ENCODE data around the gene SYNGR4.
"Not testable (repeated sequence)": the region's sequence is repeated elsewhere in the genome, so short reads cannot be mapped to it uniquely, and the experiment has no call there.

SYNGR4 gene

DNA sequence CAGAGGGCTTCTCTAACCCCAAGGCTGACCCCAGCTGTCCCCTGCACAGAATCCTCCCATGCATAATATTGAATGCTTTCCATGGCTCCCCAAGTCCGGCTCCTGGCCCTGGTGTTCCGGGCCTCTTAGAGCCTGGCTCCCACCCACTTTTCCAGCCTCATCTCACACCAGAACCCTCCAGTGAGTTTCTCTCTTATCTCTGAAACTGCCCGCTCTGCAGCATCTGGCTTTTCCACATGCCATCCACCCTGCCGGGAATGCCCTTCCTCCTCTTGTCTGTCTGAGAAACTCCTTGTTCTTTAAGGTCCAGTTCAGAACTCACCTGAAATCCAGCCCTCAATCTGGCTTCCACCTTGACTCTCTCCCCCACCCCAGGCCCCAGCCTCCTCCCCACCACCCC lies 6.8 kb downstream of the SYNGR4 start:
- H3K27me3 ChIP-seq (ENCODE audit: control insufficient read depth in 1 of 2, insufficient read depth in 2 of 2, low read length in 2 of 2), result no peaks in the 10 kb centered on the region
- no peak overlapping the region for H3K27ac ChIP-seq (ENCODE audit: low read depth, low read length)
- peaks cover 20 to 21% of the 10 kb centered on the region in 2 donors for H3K4me1 ChIP-seq (ENCODE audit: control insufficient read depth in 1 of 2, insufficient read depth in 2 of 2, low read length in 2 of 2)
- H3K9ac ChIP-seq (ENCODE audit: low read depth in 1 of 2, low read length in 2 of 2), result no peak overlapping the region
- H3K9me3 ChIP-seq (ENCODE audit: control insufficient read depth in 1 of 2, low read length in 2 of 2), result no peaks in the 10 kb centered on the region
- no peaks in the 10 kb centered on the region for H3K36me3 ChIP-seq (ENCODE audit: control insufficient read depth in 1 of 2, insufficient read depth in 2 of 2, low read length in 2 of 2)
- no peak overlapping the region for H3K4me3 ChIP-seq (ENCODE audit: low read depth in 1 of 2, low read length in 2 of 2)

DNA sequence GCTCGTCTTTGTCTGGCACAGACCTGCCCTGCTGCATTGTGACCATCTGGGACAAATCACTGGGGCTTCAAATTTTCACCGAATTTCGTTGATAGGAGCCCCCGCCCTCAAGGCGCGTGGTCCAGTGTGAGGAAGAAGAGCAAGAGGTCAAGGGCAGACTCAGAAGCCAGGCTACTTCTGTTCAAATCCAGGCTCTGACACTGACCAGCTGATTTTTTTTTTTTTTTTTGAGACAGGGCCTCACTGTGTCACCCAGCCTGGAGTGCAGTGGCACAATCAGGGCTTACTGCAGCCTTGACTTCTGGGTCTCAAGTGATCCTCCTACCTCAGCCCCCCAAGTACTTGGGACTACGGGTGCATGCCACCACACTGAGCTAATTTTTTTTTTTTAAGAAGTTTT lies 7.2 kb downstream of the SYNGR4 start:
- no peaks in the 10 kb centered on the region for H3K9me3 ChIP-seq (ENCODE audit: control insufficient read depth in 1 of 2, low read length in 2 of 2)
- H3K27ac ChIP-seq (ENCODE audit: low read depth, low read length), result no peak overlapping the region
- H3K4me3 ChIP-seq (ENCODE audit: low read depth in 1 of 2, low read length in 2 of 2), result no peak overlapping the region
- no peaks in the 10 kb centered on the region for H3K27me3 ChIP-seq (ENCODE audit: control insufficient read depth in 1 of 2, insufficient read depth in 2 of 2, low read length in 2 of 2)
- peaks cover 20 to 21% of the 10 kb centered on the region in 2 donors for H3K4me1 ChIP-seq (ENCODE audit: control insufficient read depth in 1 of 2, insufficient read depth in 2 of 2, low read length in 2 of 2)
- no peak overlapping the region for H3K9ac ChIP-seq (ENCODE audit: low read depth in 1 of 2, low read length in 2 of 2)
- H3K36me3 ChIP-seq (ENCODE audit: control insufficient read depth in 1 of 2, insufficient read depth in 2 of 2, low read length in 2 of 2), result no peaks in the 10 kb centered on the region

DNA sequence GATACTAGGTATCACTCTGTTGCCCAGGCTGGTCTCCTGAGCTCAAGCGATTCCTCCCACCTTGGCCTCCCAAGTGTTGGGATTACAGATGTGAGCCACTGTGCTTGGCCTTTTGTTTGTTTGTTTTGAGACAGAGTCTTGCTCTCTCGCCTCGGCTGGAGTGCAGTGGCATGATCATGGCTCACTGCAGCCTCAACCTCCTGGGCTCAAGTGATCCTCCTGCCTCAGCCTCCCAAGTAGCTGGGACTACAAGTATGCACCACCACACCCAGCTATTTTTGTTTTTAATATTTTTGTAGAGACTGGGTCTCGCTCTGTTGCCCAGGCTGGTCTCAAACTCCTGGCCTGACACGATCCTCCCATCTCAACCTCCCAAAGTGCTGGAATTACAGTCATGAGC lies 7.6 kb downstream of the SYNGR4 start:
- H3K9me3 ChIP-seq (ENCODE audit: control insufficient read depth in 1 of 2, low read length in 2 of 2); H3K27me3 ChIP-seq (ENCODE audit: control insufficient read depth in 1 of 2, insufficient read depth in 2 of 2, low read length in 2 of 2); H3K27ac ChIP-seq (ENCODE audit: low read depth, low read length): not testable (repeated sequence)

DNA sequence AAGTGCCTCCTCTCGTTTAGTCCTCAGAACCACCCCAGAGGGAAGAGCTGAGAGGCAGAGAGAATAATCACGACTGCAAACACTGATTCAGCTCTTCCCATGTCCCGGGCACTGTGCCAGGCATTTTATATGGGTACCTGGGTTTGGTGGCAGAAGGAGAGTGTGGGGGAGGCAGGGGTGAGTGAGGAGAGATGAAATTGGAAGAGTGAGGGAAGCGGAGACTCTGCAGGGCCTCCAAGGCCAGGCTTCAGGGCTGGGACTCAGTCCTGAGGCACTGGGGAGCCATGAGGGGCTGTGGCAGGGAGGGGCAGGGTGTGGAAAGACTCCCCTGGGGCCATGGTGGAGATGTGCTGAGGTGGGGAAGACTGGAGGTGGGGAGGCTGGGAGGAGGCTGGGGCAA lies 8.7 kb downstream of the SYNGR4 start:
- H3K36me3 ChIP-seq (ENCODE audit: control insufficient read depth in 1 of 2, insufficient read depth in 2 of 2, low read length in 2 of 2), result no peaks in the 10 kb centered on the region
- no peak overlapping the region for H3K9ac ChIP-seq (ENCODE audit: low read depth in 1 of 2, low read length in 2 of 2)
- no peaks in the 10 kb centered on the region for H3K9me3 ChIP-seq (ENCODE audit: control insufficient read depth in 1 of 2, low read length in 2 of 2)
- H3K4me3 ChIP-seq (ENCODE audit: low read depth in 1 of 2, low read length in 2 of 2), result no peak overlapping the region
- H3K27ac ChIP-seq (ENCODE audit: low read depth, low read length), result no peak overlapping the region
- peaks cover 14% of the 10 kb centered on the region in 2 donors for H3K4me1 ChIP-seq (ENCODE audit: control insufficient read depth in 1 of 2, insufficient read depth in 2 of 2, low read length in 2 of 2)
- H3K27me3 ChIP-seq (ENCODE audit: control insufficient read depth in 1 of 2, insufficient read depth in 2 of 2, low read length in 2 of 2), result no peaks in the 10 kb centered on the region

More for the DNA sequence above, 7.6 kb downstream of the SYNGR4 start:
- peaks cover 20 to 21% of the 10 kb centered on the region in 2 donors for H3K4me1 ChIP-seq (ENCODE audit: control insufficient read depth in 1 of 2, insufficient read depth in 2 of 2, low read length in 2 of 2)
- not testable (repeated sequence) for H3K9ac ChIP-seq (ENCODE audit: low read depth in 1 of 2, low read length in 2 of 2); H3K4me3 ChIP-seq (ENCODE audit: low read depth in 1 of 2, low read length in 2 of 2); H3K36me3 ChIP-seq (ENCODE audit: control insufficient read depth in 1 of 2, insufficient read depth in 2 of 2, low read length in 2 of 2)

DNA sequence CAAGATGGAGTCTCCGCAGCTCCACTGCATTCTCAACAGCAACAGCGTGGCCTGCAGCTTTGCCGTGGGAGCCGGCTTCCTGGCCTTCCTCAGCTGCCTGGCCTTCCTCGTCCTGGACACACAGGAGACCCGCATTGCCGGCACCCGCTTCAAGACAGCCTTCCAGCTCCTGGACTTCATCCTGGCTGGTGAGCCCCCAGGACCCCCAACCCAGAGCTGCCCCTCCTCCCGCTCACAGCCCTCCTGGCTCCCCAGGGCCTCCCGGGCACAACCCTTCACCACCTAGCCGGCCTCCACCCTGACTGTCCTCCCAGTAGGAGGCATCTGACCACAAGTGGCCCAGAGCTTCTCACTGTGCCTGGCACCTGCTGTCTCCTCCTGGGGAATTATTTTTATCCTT lies 9.4 kb downstream of the SYNGR4 start:
- Histone ChIP-seq H3K4me3 (ENCODE audit: low read depth in 1 of 2, low read length in 2 of 2) (no peak overlapping the region), H3K4me1 (ENCODE audit: control insufficient read depth in 1 of 2, insufficient read depth in 2 of 2, low read length in 2 of 2) (peaks cover 7% of the 10 kb centered on the region in 2 donors), H3K9ac (ENCODE audit: low read depth in 1 of 2, low read length in 2 of 2) (no peak overlapping the region), H3K27ac (ENCODE audit: low read depth, low read length) (no peak overlapping the region), H3K27me3 (ENCODE audit: control insufficient read depth in 1 of 2, insufficient read depth in 2 of 2, low read length in 2 of 2) (no peaks in the 10 kb centered on the region), H3K9me3 (ENCODE audit: control insufficient read depth in 1 of 2, low read length in 2 of 2) (no peaks in the 10 kb centered on the region), H3K36me3 (ENCODE audit: control insufficient read depth in 1 of 2, insufficient read depth in 2 of 2, low read length in 2 of 2) (no peaks in the 10 kb centered on the region)

DNA sequence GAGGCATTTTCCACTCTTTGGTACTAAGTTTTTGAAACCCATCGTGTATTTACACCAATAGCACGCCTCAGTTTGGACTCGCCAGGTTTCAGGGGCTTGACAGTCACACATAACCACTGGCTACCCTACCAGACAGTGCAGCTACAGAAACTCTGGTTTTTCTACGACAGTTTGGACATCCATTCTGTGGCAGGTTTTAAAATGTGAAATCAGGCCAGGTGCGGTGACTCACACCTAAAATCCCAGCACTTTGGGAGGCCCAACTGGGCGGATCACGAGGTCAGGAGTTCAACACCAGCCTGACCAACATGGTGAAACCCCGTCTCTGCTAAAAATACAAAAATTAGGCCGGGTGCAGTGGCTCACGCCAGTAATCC lies 14.0 kb downstream of the SYNGR4 start:
- peaks cover 0 to 3% of the 10 kb centered on the region in 2 donors for H3K4me1 ChIP-seq (ENCODE audit: control insufficient read depth in 1 of 2, insufficient read depth in 2 of 2, low read length in 2 of 2)
- no peaks in the 10 kb centered on the region for H3K9me3 ChIP-seq (ENCODE audit: control insufficient read depth in 1 of 2, low read length in 2 of 2)
- no peak overlapping the region for H3K9ac ChIP-seq (ENCODE audit: low read depth in 1 of 2, low read length in 2 of 2)
- no peak overlapping the region for H3K27ac ChIP-seq (ENCODE audit: low read depth, low read length)
- no peaks in the 10 kb centered on the region for H3K27me3 ChIP-seq (ENCODE audit: control insufficient read depth in 1 of 2, insufficient read depth in 2 of 2, low read length in 2 of 2)
- H3K36me3 ChIP-seq (ENCODE audit: control insufficient read depth in 1 of 2, insufficient read depth in 2 of 2, low read length in 2 of 2), result peaks cover 2 to 8% of the 10 kb centered on the region in 2 donors
- H3K4me3 ChIP-seq (ENCODE audit: low read depth in 1 of 2, low read length in 2 of 2), result no peak overlapping the region

DNA sequence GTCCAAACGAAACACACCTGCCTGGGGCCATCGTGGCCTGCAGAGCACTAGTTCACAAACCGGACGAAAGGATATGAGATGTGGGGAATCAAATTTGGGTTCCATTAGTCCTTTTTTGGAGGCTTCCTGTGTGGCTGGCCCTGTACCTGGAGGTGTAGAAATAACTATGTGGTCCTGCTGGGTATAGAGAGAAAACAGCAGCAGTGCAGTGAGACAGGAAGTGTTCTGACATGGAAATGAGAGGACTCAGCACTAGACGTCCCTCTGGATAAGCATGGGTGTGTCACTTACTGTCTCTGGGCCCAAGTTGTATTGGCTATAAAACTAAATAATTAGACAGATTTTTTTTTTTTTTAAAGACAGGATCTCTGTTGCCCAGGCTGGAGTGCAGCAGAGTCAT lies 14.9 kb downstream of the SYNGR4 start:
- H3K27me3 ChIP-seq (ENCODE audit: control insufficient read depth in 1 of 2, insufficient read depth in 2 of 2, low read length in 2 of 2), result no peaks in the 10 kb centered on the region

DNA sequence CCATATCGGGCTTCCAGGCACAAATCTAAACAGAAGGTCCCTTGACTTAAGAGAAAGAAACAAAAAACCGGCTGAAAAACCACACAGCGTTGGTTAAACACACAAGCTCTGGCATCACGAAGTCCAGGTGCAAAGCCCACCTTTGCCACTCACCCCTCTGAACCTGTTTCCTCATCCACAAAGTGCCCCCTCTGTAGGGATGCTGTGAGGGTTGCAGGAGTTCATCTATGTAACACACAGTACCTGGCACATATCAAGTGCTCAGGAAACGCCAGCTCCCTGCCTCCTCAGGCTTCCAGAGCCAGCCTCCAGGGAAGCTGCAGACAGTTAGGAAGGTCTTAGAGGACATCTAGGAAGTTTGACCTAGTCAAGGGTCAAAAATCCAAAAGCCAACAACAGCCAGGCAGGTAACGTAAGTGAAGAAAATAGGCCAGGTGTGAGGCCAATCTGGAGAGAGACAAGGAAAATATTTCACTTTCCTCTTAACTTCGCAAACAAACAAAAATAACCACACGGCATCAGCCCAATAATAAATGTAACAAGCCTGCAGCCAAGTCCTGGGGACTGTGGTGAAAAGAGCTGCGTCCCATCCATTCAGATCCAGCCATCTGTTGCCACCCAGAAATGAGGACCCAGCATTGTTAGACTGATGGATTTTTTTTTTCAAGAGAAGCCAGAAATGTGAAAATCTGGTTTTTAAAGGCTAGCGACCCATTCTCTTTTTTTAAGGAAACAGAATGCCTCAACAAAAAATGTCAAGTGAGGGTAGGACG lies 17.2 kb downstream of the SYNGR4 start:
- Histone ChIP-seq H3K4me1 (ENCODE audit: control insufficient read depth in 1 of 2, insufficient read depth in 2 of 2, low read length in 2 of 2) (peaks cover 0 to 3% of the 10 kb centered on the region in 2 donors), H3K27ac (ENCODE audit: low read depth, low read length) (no peak overlapping the region), H3K27me3 (ENCODE audit: control insufficient read depth in 1 of 2, insufficient read depth in 2 of 2, low read length in 2 of 2) (no peaks in the 10 kb centered on the region), H3K9me3 (ENCODE audit: control insufficient read depth in 1 of 2, low read length in 2 of 2) (no peaks in the 10 kb centered on the region), H3K4me3 (ENCODE audit: low read depth in 1 of 2, low read length in 2 of 2) (no peak overlapping the region), H3K9ac (ENCODE audit: low read depth in 1 of 2, low read length in 2 of 2) (no peak overlapping the region), H3K36me3 (ENCODE audit: control insufficient read depth in 1 of 2, insufficient read depth in 2 of 2, low read length in 2 of 2) (peaks cover 17 to 35% of the 10 kb centered on the region in 2 donors)

More for the DNA sequence above, 14.9 kb downstream of the SYNGR4 start:
- peaks cover 8 to 17% of the 10 kb centered on the region in 2 donors for H3K36me3 ChIP-seq (ENCODE audit: control insufficient read depth in 1 of 2, insufficient read depth in 2 of 2, low read length in 2 of 2)
- no peaks in the 10 kb centered on the region for H3K9me3 ChIP-seq (ENCODE audit: control insufficient read depth in 1 of 2, low read length in 2 of 2)
- no peak overlapping the region for H3K27ac ChIP-seq (ENCODE audit: low read depth, low read length)
- peaks cover 0 to 3% of the 10 kb centered on the region in 2 donors for H3K4me1 ChIP-seq (ENCODE audit: control insufficient read depth in 1 of 2, insufficient read depth in 2 of 2, low read length in 2 of 2)
- H3K4me3 ChIP-seq (ENCODE audit: low read depth in 1 of 2, low read length in 2 of 2), result no peak overlapping the region
- no peak overlapping the region for H3K9ac ChIP-seq (ENCODE audit: low read depth in 1 of 2, low read length in 2 of 2)

DNA sequence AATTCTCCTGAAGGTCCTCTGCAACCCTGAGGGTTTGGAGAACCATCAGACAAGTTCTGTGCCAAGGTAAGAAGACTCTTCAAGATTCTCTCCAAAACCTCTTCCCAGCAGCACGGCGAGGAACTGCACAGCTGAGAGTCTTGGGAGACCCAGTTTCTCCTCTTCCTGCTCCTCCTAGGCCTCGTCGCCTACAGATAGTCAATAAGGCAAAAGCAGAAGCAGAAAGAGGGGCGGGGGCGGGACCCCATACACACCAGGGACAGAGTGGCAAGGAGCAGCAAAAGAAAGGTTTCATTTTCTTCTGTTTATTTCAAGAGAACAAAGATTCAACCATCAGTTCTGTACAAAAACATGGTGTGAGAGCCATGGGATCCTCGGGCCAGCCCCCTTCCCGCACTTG lies 18.1 kb downstream of the SYNGR4 start:
- Histone ChIP-seq H3K27me3 (ENCODE audit: control insufficient read depth in 1 of 2, insufficient read depth in 2 of 2, low read length in 2 of 2) (no peaks in the 10 kb centered on the region), H3K4me3 (ENCODE audit: low read depth in 1 of 2, low read length in 2 of 2) (no peak overlapping the region), H3K4me1 (ENCODE audit: control insufficient read depth in 1 of 2, insufficient read depth in 2 of 2, low read length in 2 of 2) (peaks cover 0 to 3% of the 10 kb centered on the region in 2 donors), H3K9ac (ENCODE audit: low read depth in 1 of 2, low read length in 2 of 2) (no peak overlapping the region), H3K27ac (ENCODE audit: low read depth, low read length) (no peak overlapping the region), H3K36me3 (ENCODE audit: control insufficient read depth in 1 of 2, insufficient read depth in 2 of 2, low read length in 2 of 2) (peaks cover 21 to 39% of the 10 kb centered on the region in 2 donors), H3K9me3 (ENCODE audit: control insufficient read depth in 1 of 2, low read length in 2 of 2) (no peaks in the 10 kb centered on the region)

DNA sequence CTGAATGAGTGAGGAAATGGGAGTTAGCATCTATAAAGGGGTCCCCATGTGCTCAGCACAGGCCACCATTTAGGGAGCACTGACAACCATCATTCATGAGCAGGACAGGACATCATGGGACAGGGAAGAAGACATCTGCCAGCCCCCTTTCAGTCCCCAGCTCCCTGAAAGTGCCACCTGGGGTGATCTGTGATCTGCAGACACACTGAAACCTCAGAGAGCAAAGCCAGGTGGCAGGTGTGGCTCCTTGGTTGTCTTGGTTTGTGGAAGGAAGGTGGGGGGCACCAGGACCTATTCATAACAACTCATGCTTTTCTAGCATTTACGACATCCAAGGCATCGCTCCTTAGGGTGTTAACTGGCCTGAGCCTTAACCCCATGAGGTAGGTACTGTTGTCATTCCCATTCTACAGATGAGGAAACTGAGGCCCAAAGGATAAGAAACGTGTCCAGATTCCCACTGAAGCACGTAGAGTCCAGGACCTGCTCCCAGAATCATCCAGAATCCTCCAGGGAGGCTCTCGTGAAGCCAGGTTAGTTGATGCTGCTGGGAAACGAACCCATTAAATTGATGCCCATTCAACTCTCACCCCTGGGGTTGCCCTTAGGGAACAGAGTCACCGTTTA lies 21.4 kb downstream of the SYNGR4 start:
- no peaks in the 10 kb centered on the region for H3K4me1 ChIP-seq (ENCODE audit: control insufficient read depth in 1 of 2, insufficient read depth in 2 of 2, low read length in 2 of 2)
- no peaks in the 10 kb centered on the region for H3K9me3 ChIP-seq (ENCODE audit: control insufficient read depth in 1 of 2, low read length in 2 of 2)
- no peak overlapping the region for H3K9ac ChIP-seq (ENCODE audit: low read depth in 1 of 2, low read length in 2 of 2)
- peaks cover 26 to 54% of the 10 kb centered on the region in 2 donors for H3K36me3 ChIP-seq (ENCODE audit: control insufficient read depth in 1 of 2, insufficient read depth in 2 of 2, low read length in 2 of 2)
- no peak overlapping the region for H3K27ac ChIP-seq (ENCODE audit: low read depth, low read length)
- no peak overlapping the region for H3K4me3 ChIP-seq (ENCODE audit: low read depth in 1 of 2, low read length in 2 of 2)
- H3K27me3 ChIP-seq (ENCODE audit: control insufficient read depth in 1 of 2, insufficient read depth in 2 of 2, low read length in 2 of 2), result no peaks in the 10 kb centered on the region
